Measurements from ENCODE around the gene SCAPER. TPM values are rescaled to one million over a fixed set of nuclear protein-coding genes. Genes with fewer than 3 reads are reported as not detected.

The SCAPER gene
- total RNA-seq, 4 donors from 2014 or later, result 19.6 to 35.9 (median 31.8) TPM

DNA sequence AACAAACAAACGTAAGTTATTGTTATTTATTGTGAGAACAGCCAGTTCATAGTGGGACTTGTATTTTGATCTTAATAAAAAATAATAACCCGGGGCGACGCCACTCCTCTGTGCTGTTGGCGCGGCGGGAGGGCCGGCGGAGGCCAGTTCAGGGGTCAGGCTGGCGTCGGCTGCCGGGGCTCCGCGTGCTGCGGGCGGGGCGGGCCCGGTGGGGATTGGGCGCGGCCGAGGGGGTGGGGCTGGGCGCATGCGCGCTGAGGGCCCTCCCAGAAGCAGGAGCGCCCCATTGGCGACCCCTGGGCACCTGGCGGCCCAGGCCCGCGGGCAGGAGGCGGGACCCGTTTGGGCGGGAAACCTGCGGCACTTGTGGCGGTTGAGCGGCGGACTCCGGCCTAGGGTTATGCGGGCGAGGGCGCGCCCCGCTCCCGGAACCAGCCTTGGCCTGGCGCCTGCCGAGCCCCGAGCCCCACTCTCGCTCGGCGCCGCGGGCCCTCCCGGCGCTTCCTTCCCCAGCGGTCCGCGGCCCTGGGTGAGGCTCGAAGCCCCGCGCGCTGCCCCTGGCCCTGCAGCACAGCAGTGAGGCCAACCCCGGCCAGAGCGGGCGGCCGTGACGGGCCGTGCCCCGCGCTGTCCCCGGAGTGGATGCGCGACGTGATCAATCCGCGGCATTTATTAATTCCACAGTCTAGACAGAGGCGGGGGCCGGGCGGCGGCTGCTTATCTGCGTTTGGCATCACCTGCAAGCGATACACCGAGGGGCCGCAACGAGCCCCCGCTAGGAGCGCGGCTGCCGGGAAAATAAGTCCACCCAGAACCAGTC lies 562.5 kb downstream of the SCAPER start:
- Histone ChIP-seq H3K9me3 (no peaks in the 10 kb centered on the region), H3K27ac (no peak overlapping the region), H3K4me1 (peaks cover 34 to 38% of the 10 kb centered on the region in 2 donors), H3K36me3 (no peaks in the 10 kb centered on the region), H3K4me3 (peak overlapping the region in 2 of 4 donors; percentile 4 to 51), H3K27me3 (peaks cover 98 to 100% (median 98%) of the 10 kb centered on the region in 3 donors)
- in situ Hi-C loops (cut with MboI; ENCODE audit: low sequenced_read_pairs in 4 of 4) (loop anchor here in 1 of 4 donors (25.0 kb wide), 1 partner anchor 155 kb away; no protein-coding TSS in a partner anchor), intact Hi-C loops (cut with DNase I; ENCODE audit: low total_unique reads) (no loop called here)
- ATAC-seq (no peak), DNase-seq (no peak)
- no peak for TF ChIP-seq POLR2A (IDR thresholded peaks at IDR 0.05)
- TF ChIP-seq, protein P1, sequence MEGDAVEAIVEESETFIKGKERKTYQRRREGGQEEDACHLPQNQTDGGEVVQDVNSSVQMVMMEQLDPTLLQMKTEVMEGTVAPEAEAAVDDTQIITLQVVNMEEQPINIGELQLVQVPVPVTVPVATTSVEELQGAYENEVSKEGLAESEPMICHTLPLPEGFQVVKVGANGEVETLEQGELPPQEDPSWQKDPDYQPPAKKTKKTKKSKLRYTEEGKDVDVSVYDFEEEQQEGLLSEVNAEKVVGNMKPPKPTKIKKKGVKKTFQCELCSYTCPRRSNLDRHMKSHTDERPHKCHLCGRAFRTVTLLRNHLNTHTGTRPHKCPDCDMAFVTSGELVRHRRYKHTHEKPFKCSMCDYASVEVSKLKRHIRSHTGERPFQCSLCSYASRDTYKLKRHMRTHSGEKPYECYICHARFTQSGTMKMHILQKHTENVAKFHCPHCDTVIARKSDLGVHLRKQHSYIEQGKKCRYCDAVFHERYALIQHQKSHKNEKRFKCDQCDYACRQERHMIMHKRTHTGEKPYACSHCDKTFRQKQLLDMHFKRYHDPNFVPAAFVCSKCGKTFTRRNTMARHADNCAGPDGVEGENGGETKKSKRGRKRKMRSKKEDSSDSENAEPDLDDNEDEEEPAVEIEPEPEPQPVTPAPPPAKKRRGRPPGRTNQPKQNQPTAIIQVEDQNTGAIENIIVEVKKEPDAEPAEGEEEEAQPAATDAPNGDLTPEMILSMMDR (IDR thresholded peaks at IDR 0.05 in 4 of 5, conservative IDR thresholded peaks at IDR 0.05 in 1 of 5), result no peak

DNA sequence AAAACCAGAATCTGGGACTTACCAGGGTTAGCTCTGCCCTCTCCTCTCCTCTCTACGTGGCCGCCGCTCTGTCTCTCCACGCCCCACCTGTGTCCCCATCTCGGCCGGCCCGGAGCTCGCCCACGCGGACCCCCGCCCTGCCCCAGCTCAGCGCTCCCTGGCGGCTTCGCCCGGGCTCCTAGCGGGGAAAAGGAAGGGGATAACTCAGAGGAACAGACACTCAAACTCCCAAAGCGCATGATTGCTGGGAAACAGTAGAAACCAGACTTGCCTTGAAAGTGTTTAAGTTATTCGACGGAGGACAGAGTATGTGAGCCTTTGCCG lies 563.1 kb downstream of the SCAPER start:
- Histone ChIP-seq H3K27ac (no peak overlapping the region), H3K27me3 (peaks cover 98 to 100% (median 98%) of the 10 kb centered on the region in 3 donors), H3K36me3 (no peaks in the 10 kb centered on the region), H3K4me3 (peak overlapping the region in 2 of 4 donors; percentile 40 to 51), H3K9me3 (no peaks in the 10 kb centered on the region), H3K4me1 (peaks cover 37 to 42% of the 10 kb centered on the region in 2 donors)
- in situ Hi-C loops (cut with MboI; ENCODE audit: low sequenced_read_pairs in 4 of 4), result loop anchor here in 1 of 4 donors (25.0 kb wide), 1 partner anchor 155 kb away; no protein-coding TSS in a partner anchor
- no peak for TF ChIP-seq POLR2A (IDR thresholded peaks at IDR 0.05)
- TF ChIP-seq, protein P1 (IDR thresholded peaks at IDR 0.05 in 4 of 5, conservative IDR thresholded peaks at IDR 0.05 in 1 of 5), result no peak
- ATAC-seq (no peak), DNase-seq (no peak)
- intact Hi-C loops (cut with DNase I; ENCODE audit: low total_unique reads), result no loop called here

DNA sequence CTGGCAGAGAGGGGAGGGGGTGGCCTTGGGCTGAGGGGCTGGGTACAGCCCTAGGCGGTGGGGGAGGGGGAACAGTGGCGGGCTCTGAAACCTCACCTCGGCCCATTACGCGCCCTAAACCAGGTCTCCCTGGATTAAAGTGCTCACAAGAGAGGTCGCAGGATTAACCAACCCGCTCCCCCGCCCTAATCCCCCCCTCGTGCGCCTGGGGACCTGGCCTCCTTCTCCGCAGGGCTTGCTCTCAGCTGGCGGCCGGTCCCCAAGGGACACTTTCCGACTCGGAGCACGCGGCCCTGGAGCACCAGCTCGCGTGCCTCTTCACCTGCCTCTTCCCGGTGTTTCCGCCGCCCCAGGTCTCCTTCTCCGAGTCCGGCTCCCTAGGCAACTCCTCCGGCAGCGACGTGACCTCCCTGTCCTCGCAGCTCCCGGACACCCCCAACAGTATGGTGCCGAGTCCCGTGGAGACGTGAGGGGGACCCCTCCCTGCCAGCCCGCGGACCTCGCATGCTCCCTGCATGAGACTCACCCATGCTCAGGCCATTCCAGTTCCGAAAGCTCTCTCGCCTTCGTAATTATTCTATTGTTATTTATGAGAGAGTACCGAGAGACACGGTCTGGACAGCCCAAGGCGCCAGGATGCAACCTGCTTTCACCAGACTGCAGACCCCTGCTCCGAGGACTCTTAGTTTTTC lies 563.6 kb downstream of the SCAPER start:
- H3K4me3 ChIP-seq, result peak overlapping the region; percentile 33 to 51 (median 37)

DNA sequence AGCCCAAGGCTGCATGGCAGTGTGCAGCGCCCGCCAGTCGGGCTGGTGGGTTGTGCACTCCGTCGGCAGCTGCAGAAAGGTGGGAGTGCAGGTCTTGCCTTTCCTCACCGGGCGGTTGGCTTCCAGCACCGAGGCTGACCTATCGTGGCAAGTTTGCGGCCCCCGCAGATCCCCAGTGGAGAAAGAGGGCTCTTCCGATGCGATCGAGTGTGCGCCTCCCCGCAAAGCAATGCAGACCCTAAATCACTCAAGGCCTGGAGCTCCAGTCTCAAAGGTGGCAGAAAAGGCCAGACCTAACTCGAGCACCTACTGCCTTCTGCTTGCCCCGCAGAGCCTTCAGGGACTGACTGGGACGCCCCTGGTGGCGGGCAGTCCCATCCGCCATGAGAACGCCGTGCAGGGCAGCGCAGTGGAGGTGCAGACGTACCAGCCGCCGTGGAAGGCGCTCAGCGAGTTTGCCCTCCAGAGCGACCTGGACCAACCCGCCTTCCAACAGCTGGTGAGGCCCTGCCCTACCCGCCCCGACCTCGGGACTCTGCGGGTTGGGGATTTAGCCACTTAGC lies 564.3 kb downstream of the SCAPER start:
- peak in 1 of 2 donors; percentile 37 for DNase-seq
- Histone ChIP-seq H3K9me3 (no peaks in the 10 kb centered on the region), H3K4me1 (peaks cover 36 to 44% of the 10 kb centered on the region in 2 donors), H3K27me3 (peaks cover 98 to 100% (median 98%) of the 10 kb centered on the region in 3 donors), H3K36me3 (no peaks in the 10 kb centered on the region), H3K4me3 (peak overlapping the region; percentile 33 to 51 (median 37)), H3K27ac (no peak overlapping the region)
- intact Hi-C loops (cut with DNase I; ENCODE audit: low total_unique reads) (no loop called here), in situ Hi-C loops (cut with MboI; ENCODE audit: low sequenced_read_pairs in 4 of 4) (loop anchor here in 1 of 4 donors (25.0 kb wide), 1 partner anchor 154 kb away; no protein-coding TSS in a partner anchor)
- TF ChIP-seq, protein P1 (IDR thresholded peaks at IDR 0.05 in 4 of 5, conservative IDR thresholded peaks at IDR 0.05 in 1 of 5), result peak in 3 of 5 experiments; percentile 19 to 48 (median 30)
- no peak for TF ChIP-seq POLR2A (IDR thresholded peaks at IDR 0.05)
- ATAC-seq, result peak in 1 of 2 donors; percentile 62

More for the DNA sequence above, 563.6 kb downstream of the SCAPER start:
- DNase-seq, result no peak
- intact Hi-C loops (cut with DNase I; ENCODE audit: low total_unique reads) (no loop called here), in situ Hi-C loops (cut with MboI; ENCODE audit: low sequenced_read_pairs in 4 of 4) (loop anchor here in 1 of 4 donors (25.0 kb wide), 1 partner anchor 154 kb away; no protein-coding TSS in a partner anchor)
- no peak for ATAC-seq
- no peak overlapping the region for H3K27ac ChIP-seq
- H3K36me3 ChIP-seq, result no peaks in the 10 kb centered on the region
- peaks cover 39 to 45% of the 10 kb centered on the region in 2 donors for H3K4me1 ChIP-seq
- TF ChIP-seq POLR2A (IDR thresholded peaks at IDR 0.05), result no peak
- TF ChIP-seq, protein P1 (IDR thresholded peaks at IDR 0.05 in 4 of 5, conservative IDR thresholded peaks at IDR 0.05 in 1 of 5), result peak in 1 of 5 experiments; percentile 7
- H3K9me3 ChIP-seq, result no peaks in the 10 kb centered on the region
- H3K27me3 ChIP-seq, result peaks cover 98 to 100% (median 98%) of the 10 kb centered on the region in 3 donors
